ENCODE data around the gene CBY2.
"Not testable (repeated sequence)": the region's sequence is repeated elsewhere in the genome, so short reads cannot be mapped to it uniquely, and the experiment has no call there.

Gene CBY2

DNA sequence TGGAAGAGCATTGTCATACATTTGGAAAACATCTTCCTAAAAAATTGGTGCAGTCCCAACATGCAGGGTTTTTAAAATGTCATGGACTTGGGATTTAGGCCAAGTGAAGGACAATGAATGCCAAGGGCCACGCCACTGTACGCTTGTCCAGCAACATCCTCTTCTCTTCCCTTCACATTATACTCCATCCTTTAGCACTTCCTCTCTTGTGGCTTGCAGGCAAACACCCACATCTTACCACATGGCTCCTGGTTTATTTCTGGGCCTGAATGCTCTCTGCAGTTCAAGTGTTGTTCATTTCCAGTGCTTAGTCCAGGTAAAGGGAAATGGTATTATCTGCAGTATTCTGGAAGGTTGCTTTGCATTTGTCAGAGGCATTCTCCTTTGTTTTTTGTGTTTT, 45.0 kb downstream of the CBY2 start:
- DNase-seq (ENCODE audit: low spot score): no peak

DNA sequence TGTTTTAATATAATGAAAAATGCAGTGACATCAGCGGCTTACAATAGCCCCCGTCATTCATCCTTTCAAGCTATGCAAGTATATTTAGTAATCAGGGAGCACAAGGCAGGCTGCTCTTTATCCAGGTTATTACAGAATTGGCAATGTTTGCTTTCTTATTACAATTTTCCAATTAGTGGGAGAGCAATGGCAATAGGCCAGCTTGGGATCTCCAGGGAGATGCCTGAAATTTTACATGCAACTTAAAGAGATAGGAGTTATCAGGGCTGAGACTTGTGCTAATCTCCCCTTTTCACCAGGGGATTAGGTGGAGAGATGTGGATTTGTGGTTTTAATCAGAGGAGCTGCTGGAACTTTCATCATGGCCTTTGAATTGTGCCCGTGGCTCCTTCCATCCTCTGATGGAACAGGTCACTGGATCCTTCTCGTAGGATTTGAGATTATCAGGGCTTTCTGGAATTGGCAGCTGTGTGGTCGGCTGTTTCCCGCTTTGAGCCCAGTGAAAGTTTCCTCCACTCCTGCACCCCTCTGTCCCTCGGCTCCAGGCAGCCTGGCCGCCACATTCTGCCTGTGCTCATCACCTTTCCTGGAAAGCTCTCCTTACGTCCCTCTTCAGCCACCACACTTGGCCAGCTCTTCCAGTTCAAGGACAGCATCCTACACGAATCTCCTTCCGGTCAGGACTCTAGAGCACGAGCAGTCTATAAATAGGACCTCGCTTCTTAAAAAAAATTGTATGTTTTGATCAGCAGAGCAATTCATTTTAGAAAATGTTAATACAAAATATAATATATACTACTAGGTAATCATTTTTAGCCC, 47.0 kb downstream of the CBY2 start:
- DNase-seq (ENCODE audit: low spot score): no peak

DNA sequence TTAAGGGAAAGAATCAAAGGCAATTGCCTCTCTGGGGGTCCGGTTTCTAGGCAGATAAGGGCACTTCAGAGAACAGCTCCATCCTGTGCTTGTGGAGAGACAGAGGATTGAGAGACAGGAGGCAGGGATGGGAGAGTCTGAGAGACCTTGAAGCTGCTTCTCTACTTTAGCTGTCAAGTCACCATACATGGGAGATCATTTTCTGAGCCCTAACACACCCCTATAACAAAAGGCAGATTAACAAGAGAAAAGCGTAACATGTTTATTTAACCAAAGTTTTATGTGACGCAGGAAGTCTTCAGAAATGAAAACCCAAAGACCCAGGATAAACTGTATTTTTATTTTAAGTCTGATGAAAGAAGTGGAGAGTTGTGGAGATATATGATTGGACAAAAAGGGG, 48.4 kb downstream of the CBY2 start:
- no peak for DNase-seq (ENCODE audit: low spot score)

DNA sequence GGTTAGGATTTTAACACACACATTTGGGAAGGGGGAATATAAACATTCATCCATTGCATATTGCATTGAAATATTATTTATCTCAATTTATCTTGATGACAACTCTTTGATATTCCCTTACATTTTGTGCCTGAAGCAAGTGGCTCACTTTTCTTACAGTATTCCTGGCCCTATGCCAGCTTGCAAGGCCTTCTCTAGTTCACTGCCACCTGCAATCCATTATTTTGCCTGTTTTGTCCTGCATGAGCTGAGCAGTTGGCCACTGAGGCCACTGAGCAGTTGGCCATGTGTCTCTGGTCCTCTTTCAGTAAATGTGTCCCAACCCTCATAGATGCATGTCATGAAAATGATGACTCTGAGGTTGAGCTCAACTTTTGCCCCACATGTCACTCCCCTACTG, 49.8 kb downstream of the CBY2 start:
- no peak for DNase-seq (ENCODE audit: low spot score)

DNA sequence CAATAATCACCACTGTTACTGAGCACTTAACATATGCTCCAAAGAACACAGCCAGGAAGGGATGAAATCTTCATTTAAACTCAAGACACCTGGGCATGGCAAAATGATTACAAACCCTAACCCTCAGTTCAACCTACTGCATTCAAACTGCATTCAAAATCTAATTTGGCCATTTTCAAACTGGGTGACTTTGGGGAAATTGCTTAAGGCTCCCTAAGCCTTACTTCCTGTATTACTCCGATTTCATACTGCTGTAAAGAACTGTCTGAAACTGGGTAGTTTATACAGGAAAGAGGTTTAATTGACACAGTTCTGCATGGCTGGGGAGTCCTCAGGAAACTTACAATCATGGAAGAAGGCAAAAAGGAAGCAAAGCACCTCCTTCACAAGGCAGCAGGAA, 50.4 kb downstream of the CBY2 start:
- DNase-seq (ENCODE audit: low spot score): no peak

DNA sequence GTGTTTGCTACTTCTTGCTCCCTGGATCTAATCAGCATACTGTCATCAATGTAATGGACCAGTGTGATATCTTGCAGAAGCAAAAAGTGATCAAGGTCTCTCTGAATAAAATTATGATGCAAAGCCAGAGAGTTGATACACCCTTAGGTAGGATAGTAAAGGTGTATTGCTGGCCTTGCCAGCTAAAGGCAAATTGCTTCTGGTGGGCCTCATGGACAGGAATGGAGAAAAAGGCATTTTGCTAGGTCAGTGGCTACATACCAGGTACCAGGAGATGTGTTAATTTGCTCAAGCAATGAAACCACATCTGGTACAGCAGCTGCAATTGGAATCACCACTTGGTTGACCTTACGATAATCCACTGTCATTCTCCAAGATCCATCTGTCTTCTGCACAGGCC, 54.4 kb downstream of the CBY2 start:
- not testable (repeated sequence) for DNase-seq (ENCODE audit: low spot score)

DNA sequence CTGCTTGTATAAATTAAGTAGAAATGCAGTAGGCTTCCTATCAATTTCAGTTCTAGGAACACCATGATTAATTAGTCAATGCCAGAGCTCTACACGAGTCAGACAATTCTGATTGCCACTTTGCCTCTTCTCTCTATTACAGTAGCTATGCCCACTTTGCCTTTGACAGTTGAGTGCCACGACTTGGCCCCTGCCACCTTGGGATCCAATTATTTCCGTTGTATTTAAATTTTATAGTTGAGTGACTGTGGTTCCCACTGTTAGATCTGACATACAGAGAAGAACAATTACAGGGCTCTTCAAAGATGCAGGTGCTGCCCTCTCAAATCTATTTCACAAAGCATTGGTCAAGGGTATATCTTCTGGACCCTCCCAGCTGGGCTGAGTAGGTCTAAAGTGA, 55.5 kb downstream of the CBY2 start:
- not testable (repeated sequence) for DNase-seq (ENCODE audit: low spot score)

DNA sequence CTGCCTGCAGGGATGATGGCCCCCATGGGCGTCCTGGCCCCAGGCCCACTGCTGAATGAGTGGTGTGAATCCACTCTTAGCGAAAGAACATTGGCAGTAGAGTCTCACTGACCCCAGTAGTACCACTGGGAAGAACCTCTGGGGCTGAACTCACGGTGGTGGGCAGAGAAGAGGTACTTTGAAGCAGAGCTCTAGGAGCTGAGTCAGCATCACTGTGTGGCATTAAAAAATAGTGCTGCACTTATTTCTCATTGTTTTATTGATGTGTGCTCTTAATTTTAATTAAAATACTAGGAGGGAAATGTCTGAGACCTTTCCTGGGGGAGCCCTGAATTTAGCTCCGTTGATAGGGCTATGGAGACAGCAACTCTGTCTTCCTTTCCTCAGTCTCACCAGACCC, 61.3 kb downstream of the CBY2 start:
- DNase-seq (ENCODE audit: low spot score): no peak
